Activated CD4-positive, alpha-beta T cell treated with anti-CD3 and anti-CD28 coated beads for 1 hour (primary cell): ENCODE results near the gene PAK6.
A peak's percentile ranks its signal among the peaks of the same experiment; 100 is the strongest.

ENCODE experiments used
- DNase-seq: peaks from one replicate; pipeline ENCODE4 v3.0.0-alpha.2; 2020

PAK6 gene

GRCh38 chr15:40293905-40294895 lies 55.3 kb downstream of the PAK6 start:
- DNase-seq: no peak

GRCh38 chr15:40295297-40295696 lies 56.4 kb downstream of the PAK6 start:
- DNase-seq: no peak

GRCh38 chr15:40295877-40296560 lies 57.2 kb downstream of the PAK6 start:
- DNase-seq: no peak

- no peak for DNase-seq
Measured at GRCh38 chr15:40296561-40297230, 57.8 kb downstream of the PAK6 start.

GRCh38 chr15:40297356-40297755 lies 58.5 kb downstream of the PAK6 start:
- DNase-seq: no peak

- DNase-seq: no peak
Measured at GRCh38 chr15:40298216-40298935, 59.5 kb downstream of the PAK6 start.

GRCh38 chr15:40300367-40300766 lies 61.5 kb downstream of the PAK6 start:
- DNase-seq: no peak

- no peak for DNase-seq
Measured at GRCh38 chr15:40300771-40301170, 61.9 kb downstream of the PAK6 start.

GRCh38 chr15:40301467-40302179 lies 62.8 kb downstream of the PAK6 start:
- DNase-seq: no peak

GRCh38 chr15:40302288-40302886 lies 63.5 kb downstream of the PAK6 start:
- DNase-seq: no peak

GRCh38 chr15:40302981-40303380 lies 64.1 kb downstream of the PAK6 start:
- no peak for DNase-seq

GRCh38 chr15:40303576-40303975 lies 64.7 kb downstream of the PAK6 start:
- no peak for DNase-seq

GRCh38 chr15:40305281-40305680 lies 66.4 kb downstream of the PAK6 start:
- DNase-seq: no peak

- no peak for DNase-seq
Measured at GRCh38 chr15:40306371-40306770, 67.5 kb downstream of the PAK6 start.

- DNase-seq: no peak
Measured at GRCh38 chr15:40306908-40307307, 68.0 kb downstream of the PAK6 start.

- peak; percentile 59 for DNase-seq
Measured at GRCh38 chr15:40307421-40308211, 68.8 kb downstream of the PAK6 start, which contains the start of gene PLCB2. TSS of gene PLCB2 (minus strand) at chr15:40307935. CDS start at chr15:40307672, 263 bp downstream.

- DNase-seq: no peak
Measured at GRCh38 chr15:40309344-40309862, 70.5 kb downstream of the PAK6 start.

GRCh38 chr15:40310001-40310959 lies 71.4 kb downstream of the PAK6 start:
- DNase-seq: peak; percentile 32

- no peak for DNase-seq
Measured at GRCh38 chr15:40310993-40311392, 72.1 kb downstream of the PAK6 start.
